ENCODE data around the gene AKIP1. TPM values are rescaled to one million over a fixed set of nuclear protein-coding genes. Genes with fewer than 3 reads are reported as not detected.

The AKIP1 gene
- polyA plus RNA-seq, 1 donor from 2014 or later, result 81.5 TPM

Small RNA genes within 50 kb of the gene (small RNA-seq; reads per million reads assigned to genes)
- gene RF00019, result 0 to 1.2 (median 0) reads per million in 3 experiments

Other genes starting within 250 kb of the AKIP1 start
- gene TRIM66, start 228.5 kb upstream of the AKIP1 start, polyA plus RNA-seq, result 0.82 and 1.4 TPM in 2 replicates
- 691 and 700 TPM in 2 replicates for gene RPL27A, start 228.4 kb upstream of the AKIP1 start, polyA plus RNA-seq
- not detected in 2 replicates for gene C11orf16, start 21.8 kb downstream of the AKIP1 start, polyA plus RNA-seq
- not detected in 2 replicates for gene ASCL3, start 31.8 kb downstream of the AKIP1 start, polyA plus RNA-seq
- gene TMEM9B, start 53.3 kb downstream of the AKIP1 start, polyA plus RNA-seq, result 59.7 and 63.1 TPM in 2 replicates
- gene NRIP3, start 92.8 kb downstream of the AKIP1 start, polyA plus RNA-seq, result 8.8 and 13.4 TPM in 2 replicates
- 2.6 and 9.9 TPM in 2 replicates for gene SCUBE2, start 180.4 kb downstream of the AKIP1 start, polyA plus RNA-seq

Data from neural cell (in vitro differentiated cells).